Heart right ventricle (tissue), 16 donors: ENCODE measurements around the gene SLC6A9. TPM values are rescaled to one million over a fixed set of nuclear protein-coding genes. Genes with fewer than 3 reads are reported as not detected.

Source experiments
- ATAC-seq, 8 donors: fragments of 200-7000 bp; cut with Tn5 transposase; one replicate each; pipeline ENCODE4 v1.9.1; 2020; ENCODE audit warnings: mild to moderate bottlenecking in 8 of 8, moderate library complexity in 8 of 8, moderate number of reproducible peaks in 1 of 8
- DNase-seq, 2 donors: peaks; one replicate each; pipeline ENCODE4 v3.0.0-alpha.2; 2020
- H3K27ac ChIP-seq, 10 donors: fragments of 200-600 bp; sonication (generic) in 2 of 10; one replicate each; pipeline versions ENCODE4 v1.5.0 to v1.8.0; 2020 to 2022; ENCODE audit warnings: mild to moderate bottlenecking in 3 of 10
- H3K27me3 ChIP-seq, 7 donors: fragments of 200-600 bp; one replicate each; pipeline ENCODE4 v1.8.0; 2021 to 2022; ENCODE audit warnings: mild to moderate bottlenecking in 2 of 7
- H3K36me3 ChIP-seq, 9 donors: fragments of 200-600 bp; sonication (generic) in 1 of 9; one replicate each; pipeline versions ENCODE4 v1.5.0 to v1.8.0; 2020 to 2022; ENCODE audit warnings: mild to moderate bottlenecking in 2 of 9
- H3K4me1 ChIP-seq, 9 donors: fragments of 200-600 bp; sonication (generic) in 1 of 9; one replicate each; pipeline versions ENCODE4 v1.5.0 to v1.8.0; 2020 to 2022; ENCODE audit warnings: mild to moderate bottlenecking in 4 of 9
- H3K4me3 ChIP-seq, 10 donors: fragments of 200-600 bp; sonication (generic) in 2 of 10; one replicate each; pipeline versions ENCODE4 v1.5.0 to v1.8.0; 2020 to 2022; ENCODE audit warnings: mild to moderate bottlenecking in 7 of 10, moderate library complexity in 2 of 10
- H3K9me3 ChIP-seq, 11 donors: fragments of 200-600 bp in 10 of 11; sonication (generic) in 2 of 11; one replicate each; pipeline versions ENCODE4 v1.5.0 to v1.8.0; 2013 to 2022; ENCODE audit warnings: mild to moderate bottlenecking in 2 of 11, control low read depth in 1 of 11, moderate library complexity in 1 of 11
- CTCF ChIP-seq, 9 donors: fragments of 200-600 bp; sonication (generic) in 2 of 9; IDR thresholded peaks; one replicate each; pipeline versions ENCODE4 v1.5.0 to v1.8.0; 2021 to 2022; ENCODE audit warnings: antibody characterized with exemption in 9 of 9, mild to moderate bottlenecking in 5 of 9, moderate library complexity in 1 of 9
- WGBS, 2 donors: extraction: QIAGEN DNeasy Blood & Tissue Kit; methylation state at CpG; one replicate each; pipeline ENCODE4 v1.1.7; 2013; ENCODE audit warnings: inconsistent platforms in 1 of 2; 5-methylcytosine and 5-hydroxymethylcytosine counted together
- intact Hi-C, 10 donors: fragments of 100-400 bp; cut with DNase I; formaldehyde crosslinking; loops; one replicate each; pipeline versions ENCODE4 v1.11.1 to v1.14.2; 2022
- polyA plus RNA-seq, 2 donors: library from polyadenylated mRNA; stranded (reverse); fragments of 200-250 nt; gene quantifications; one replicate each; pipeline ENCODE4 v1.2.3, GENCODE V29; 2013
- total RNA-seq, 10 donors: library from RNA; stranded (reverse); fragmentation: NEBNext Ultra II Directional in 3 of 10; extraction: Animal tissue kit (Norgen Biotek cat#: 25700) in 3 of 10; gene quantifications; one replicate each; pipeline versions ENCODE4 v1.2.1 to v1.2.4, GENCODE V29; 2021 to 2023
- donor health status: Arrhythmogenic right ventricular cardiomyopathy.
- donor health status: ischemic (EF 13 %, LVEDD 7.1; RV severe dilation, severe dysfunction).
- donor health status: healthy with polysubstance abuse.
- donor health status: DM: no; HTN: yes; CAD: no.
- donor health status: DM: no; HTN: no; CAD: no.
- donor health status: ischemic (EF 25% LVEDD 6.9; RV normal size, moderate dysfunction).
- donor health status: ischemic (EF 25% LVEDD 5.7; RV mildly dilated, moderate dysfunction).
- donor health status: healthy.
- donor health status: DM: yes; HTN: yes; CAD: no.
- donor health status: Ischemic cardiomyopathy.
- donor health status: ischemic (EF 35%, LVEDD 5.7; RV mildly dilated, moderate dysfunction).
- donor health status: nonischemic (EF 11% LVEDD 7.7; RV severe dilation, severe dysfunction).
- donor health status: DM: yes; HTN: yes; CAD: no.
- donor health status: PGD.
- donor health status: ischemic (EF 29% LVEDD 5.4; RV normal size, mild dysfunction).
- donor health status: nonischemic (EF 23%, LVEDD 6.1; RV moderate dilation, normal function).

SLC6A9 gene
- total and polyA plus RNA-seq, 12 donors, result 0.32 to 1.7 (median 0.96) TPM

GRCh38 chr1:43949678-43950077 lies 81.6 kb downstream of the SLC6A9 start:
- DNase-seq, result peak; percentile 39 to 43
- WGBS, 2 donors, result 49 to 63% methylated on average over 13 of the region's 13 CpGs
- no peak overlapping the region for H3K4me3 ChIP-seq
- H3K4me1 ChIP-seq, result peaks cover 16 to 91% (median 68%) of the 10 kb centered on the region in 9 donors
- intact Hi-C loops, result loop anchor here in 1 of 10 donors (5.0 kb wide), 1 partner anchor 242 kb away; the partner anchor contains the start of gene ST3GAL3
- peak overlapping the region in 6 of 10 donors; percentile 18 to 97 (median 40) for H3K27ac ChIP-seq
- no peaks in the 10 kb centered on the region for H3K9me3 ChIP-seq
- H3K27me3 ChIP-seq, result no peaks in the 10 kb centered on the region
- peaks cover 0 to 22% (median 0%) of the 10 kb centered on the region in 9 donors for H3K36me3 ChIP-seq
- peak in 5 of 8 donors; percentile 5 to 26 (median 8) for ATAC-seq
- TF ChIP-seq CTCF (IDR thresholded peaks at IDR 0.05), result peak in 1 of 9 donors; percentile 4

- WGBS, 2 donors, result 21 to 33% methylated on average over 3 of the region's 3 CpGs
- ATAC-seq (no peak), DNase-seq (no peak)
- Histone ChIP-seq H3K4me1 (peaks cover 16 to 76% (median 54%) of the 10 kb centered on the region in 9 donors), H3K4me3 (peak overlapping the region; percentile 53 to 94 (median 72)), H3K27ac (peak overlapping the region in 9 of 10 donors; percentile 90 to 100 (median 97)), H3K36me3 (peaks cover 0 to 27% (median 0%) of the 10 kb centered on the region in 9 donors), H3K9me3 (no peaks in the 10 kb centered on the region), H3K27me3 (no peaks in the 10 kb centered on the region)
- no peak for TF ChIP-seq CTCF (IDR thresholded peaks at IDR 0.05)
- intact Hi-C loops, result loop anchor here in 3 of 10 donors (2.0 to 5.0 kb wide), 3 partner anchors 21 to 241 kb away; partner anchors contain the start of genes ATP6V0B (in 1 of the 3) and ST3GAL3 (in 1 of the 3)
Observed at GRCh38 chr1:43947874-43948437, 83.3 kb downstream of the SLC6A9 start.

GRCh38 chr1:43947061-43947873 lies 84.0 kb downstream of the SLC6A9 start:
- Histone ChIP-seq H3K36me3 (peaks cover 0 to 27% (median 0%) of the 10 kb centered on the region in 9 donors), H3K4me3 (peak overlapping the region; percentile 53 to 94 (median 72)), H3K27me3 (no peaks in the 10 kb centered on the region), H3K27ac (peak overlapping the region; percentile 90 to 100 (median 97)), H3K4me1 (peaks cover 16 to 69% (median 52%) of the 10 kb centered on the region in 9 donors), H3K9me3 (no peaks in the 10 kb centered on the region)
- intact Hi-C loops, result loop anchor here in 3 of 10 donors (2.0 to 5.0 kb wide), 3 partner anchors 22 to 240 kb away; partner anchors contain the start of genes ATP6V0B (in 1 of the 3) and ST3GAL3 (in 1 of the 3)
- no peak for TF ChIP-seq CTCF (IDR thresholded peaks at IDR 0.05)
- WGBS, 2 donors, result 3 to 5% methylated on average over 27 of the region's 27 CpGs
- ATAC-seq (peak; percentile 18 to 69 (median 62)), DNase-seq (peak; percentile 59 to 63)

Other genes starting within 250 kb of the SLC6A9 start
- 1 to 10 TPM in 1 of 10 donors, under 1 TPM in 3, not detected in 6; 0.62 to 1.5 (median 0.66) TPM for gene ARTN, start 97.7 kb downstream of the SLC6A9 start, total RNA-seq
- gene ARTN, start 97.7 kb downstream of the SLC6A9 start, polyA plus RNA-seq, result under 1 TPM; 0.44 to 0.59 TPM
- gene IPO13, start 84.5 kb downstream of the SLC6A9 start, total RNA-seq, result 10 to 100 TPM; 53.3 to 66.1 (median 56.8) TPM
- 10 to 100 TPM; 25.2 to 74.5 TPM for gene IPO13, start 84.5 kb downstream of the SLC6A9 start, polyA plus RNA-seq
- 10 to 100 TPM; 10.7 to 22.0 (median 14.3) TPM for gene DPH2, start 61.5 kb downstream of the SLC6A9 start, total RNA-seq
- 10 to 100 TPM in 1 of 2 donors, 1 to 10 TPM in 1; 9.4 to 33.7 TPM for gene DPH2, start 61.5 kb downstream of the SLC6A9 start, polyA plus RNA-seq
- 100 to 1,000 TPM in 3 of 10 donors, 10 to 100 TPM in 7; 63.1 to 112 (median 72.9) TPM for gene ATP6V0B, start 56.5 kb downstream of the SLC6A9 start, total RNA-seq
- gene ATP6V0B, start 56.5 kb downstream of the SLC6A9 start, polyA plus RNA-seq, result 100 to 1,000 TPM in 1 of 2 donors, 10 to 100 TPM in 1; 73.4 to 227 TPM
- gene B4GALT2, start 52.3 kb downstream of the SLC6A9 start, total RNA-seq, result 10 to 100 TPM; 31.1 to 47.0 (median 38.6) TPM
- gene B4GALT2, start 52.3 kb downstream of the SLC6A9 start, polyA plus RNA-seq, result 10 to 100 TPM; 25.4 to 50.8 TPM
- gene CCDC24, start 39.9 kb downstream of the SLC6A9 start, total RNA-seq, result 1 to 10 TPM in 8 of 10 donors, under 1 TPM in 2; 0.55 to 3.1 (median 1.3) TPM
- 1 to 10 TPM; 1.1 to 3.1 TPM for gene CCDC24, start 39.9 kb downstream of the SLC6A9 start, polyA plus RNA-seq
- gene KLF17, start 87.4 kb upstream of the SLC6A9 start, total RNA-seq, result under 1 TPM in 1 of 10 donors, not detected in 9; 0.12 TPM
- under 1 TPM in 1 of 2 donors, not detected in 1; 0.01 TPM for gene KLF17, start 87.4 kb upstream of the SLC6A9 start, polyA plus RNA-seq
- gene KLF18, start 110.2 kb upstream of the SLC6A9 start, total RNA-seq, result not detected
- gene KLF18, start 110.2 kb upstream of the SLC6A9 start, polyA plus RNA-seq, result not detected
- gene DMAP1, start 182.0 kb upstream of the SLC6A9 start, total RNA-seq, result 10 to 100 TPM; 24.1 to 33.9 (median 27.6) TPM
- 10 to 100 TPM; 35.2 to 37.3 TPM for gene DMAP1, start 182.0 kb upstream of the SLC6A9 start, polyA plus RNA-seq